Right lobe of liver (tissue), 4 donors: ENCODE measurements around the gene SCN9A.

Experiments used
- CTCF ChIP-seq, 4 donors: fragments of 200-600 bp in 3 of 4; fragments of 450-650 bp in 1 of 4; IDR thresholded peaks; one replicate each; pipeline versions ENCODE4 v1.5.1 to v1.8.0; 2016 to 2022; ENCODE audit warnings: antibody characterized with exemption in 4 of 4, mild to moderate bottlenecking in 2 of 4
- POLR2A ChIP-seq: fragments of 450-650 bp; IDR thresholded peaks from one replicate; pipeline ENCODE4 v1.6.1; 2017; ENCODE audit warnings: antibody characterized with exemption, mild to moderate bottlenecking
- donor health status: DM: no; HTN: no; CAD: no.
- donor health status: DM: no; HTN: no; CAD: no.
- donor health status: DM: no; HTN: yes; CAD: no.

GRCh38 chr2:166376488-166376828 lies 714 bp upstream of the SCN9A start:
- no peak for TF ChIP-seq CTCF (IDR thresholded peaks at IDR 0.05)
- TF ChIP-seq POLR2A, result no peak
